Measurements from ENCODE around the gene SLFN11. TPM values are rescaled to one million over a fixed set of nuclear protein-coding genes. Genes with fewer than 3 reads are reported as not detected.

Gene SLFN11
- total RNA-seq, 1 experiment from 2014 or later = 16.0 TPM

Small RNA genes lying within 50 kb of the gene (small RNA-seq; reads per million reads assigned to genes)
- gene AC060766.3 (not detected), gene AC060766.5 (not detected)

Other genes starting within 250 kb of the SLFN11 start
- 42.9 and 47.2 TPM in 2 replicates for gene NLE1, start 231.3 kb downstream of the SLFN11 start, total RNA-seq (2014; rRNA removed; shearing (Covaris generic))
- gene UNC45B, start 225.8 kb downstream of the SLFN11 start, total RNA-seq (2014; rRNA removed; shearing (Covaris generic)) = not detected in 2 replicates
- not detected in 2 replicates for gene SLC35G3, start 179.2 kb downstream of the SLFN11 start, total RNA-seq (2014; rRNA removed; shearing (Covaris generic))
- 12.3 and 13.0 TPM in 2 replicates for gene SLFN5, start 130.5 kb downstream of the SLFN11 start, total RNA-seq (2014; rRNA removed; shearing (Covaris generic))
- 7.7 and 13.3 TPM in 2 replicates for gene SLFN12, start 58.9 kb upstream of the SLFN11 start, total RNA-seq (2014; rRNA removed; shearing (Covaris generic))
- gene SLFN13, start 75.1 kb upstream of the SLFN11 start, total RNA-seq (2014; rRNA removed; shearing (Covaris generic)) = 0.43 and 0.80 TPM in 2 replicates
- not detected in 2 replicates for gene SLFN12L, start 164.1 kb upstream of the SLFN11 start, total RNA-seq (2014; rRNA removed; shearing (Covaris generic))
- not detected in 2 replicates for gene SLFN14, start 187.2 kb upstream of the SLFN11 start, total RNA-seq (2014; rRNA removed; shearing (Covaris generic))
- gene PEX12, start 204.9 kb upstream of the SLFN11 start, total RNA-seq (2014; rRNA removed; shearing (Covaris generic)) = 8.8 and 9.9 TPM in 2 replicates
- 66.7 and 130 TPM in 2 replicates for gene AP2B1, start 213.7 kb upstream of the SLFN11 start, total RNA-seq (2014; rRNA removed; shearing (Covaris generic))

Measured in HT1080 (cell line).